GM19043 (cell line): ENCODE data around the gene MS4A6E.
"Not testable (repeated sequence)": the region's sequence is repeated elsewhere in the genome, so short reads cannot be mapped to it uniquely, and the experiment has no call there.

Experiments used
- ATAC-seq: cut with Tn5 transposase; IDR thresholded peaks from one replicate; pipeline ENCODE4 v1.9.1; 2021; ENCODE audit warnings: low read depth; ENCODE audit not compliant: unreplicated experiment

The MS4A6E gene

DNA sequence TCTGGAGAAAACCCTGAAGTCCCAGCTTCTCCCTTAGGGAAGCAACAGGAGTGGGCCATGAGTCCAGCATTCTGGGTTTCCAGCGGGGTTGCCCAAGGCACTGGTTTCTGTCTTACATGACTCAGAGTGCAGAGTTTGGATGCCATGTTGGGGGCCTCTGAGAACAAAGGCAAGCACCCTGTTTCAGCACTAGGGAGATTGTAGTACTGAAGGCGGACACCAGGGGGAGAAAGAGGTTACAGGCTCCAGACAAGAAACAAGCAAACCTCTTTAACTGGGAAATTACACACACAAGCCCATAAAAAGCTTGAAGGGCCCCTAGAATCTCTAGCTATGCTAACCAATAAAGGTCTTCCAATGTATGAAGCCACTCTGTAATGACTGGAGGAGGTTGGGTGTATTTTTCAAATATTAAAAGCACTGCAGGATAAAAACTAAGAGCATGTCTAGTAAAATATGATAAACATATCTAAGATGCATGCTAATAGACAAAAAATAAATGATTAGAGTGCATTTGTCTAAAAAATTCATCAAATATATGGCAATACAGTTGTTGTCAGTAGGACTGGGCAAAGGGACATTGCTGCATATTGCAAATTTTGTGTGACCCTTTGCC is 7.1 kb downstream of the MS4A6E start:
- ATAC-seq, result peak; percentile 64

- ATAC-seq, result no peak
Observed at GRCh38 chr11:60336767-60337391, 9.8 kb downstream of the MS4A6E start.

GRCh38 chr11:60338053-60338452 is 11.0 kb downstream of the MS4A6E start:
- no peak for ATAC-seq

DNA sequence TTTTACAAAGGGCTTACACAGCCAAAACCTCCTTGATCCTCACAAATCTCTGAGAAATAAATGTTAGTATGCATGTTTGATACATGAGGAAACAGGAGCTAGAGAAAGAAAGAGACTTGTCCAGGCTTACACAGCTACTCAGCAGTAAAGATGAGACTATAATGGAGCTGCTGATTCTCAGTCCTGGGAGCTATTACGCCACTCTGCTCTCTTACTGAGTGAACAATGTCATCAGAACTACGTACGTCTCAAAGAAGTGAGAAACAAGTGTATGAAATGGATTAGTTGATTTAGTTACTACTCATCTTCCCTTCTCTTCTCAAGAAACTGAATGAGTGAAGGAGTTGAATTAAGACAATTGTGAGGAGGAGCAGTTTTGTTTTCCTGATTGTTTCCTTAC is 12.3 kb downstream of the MS4A6E start:
- no peak for ATAC-seq

DNA sequence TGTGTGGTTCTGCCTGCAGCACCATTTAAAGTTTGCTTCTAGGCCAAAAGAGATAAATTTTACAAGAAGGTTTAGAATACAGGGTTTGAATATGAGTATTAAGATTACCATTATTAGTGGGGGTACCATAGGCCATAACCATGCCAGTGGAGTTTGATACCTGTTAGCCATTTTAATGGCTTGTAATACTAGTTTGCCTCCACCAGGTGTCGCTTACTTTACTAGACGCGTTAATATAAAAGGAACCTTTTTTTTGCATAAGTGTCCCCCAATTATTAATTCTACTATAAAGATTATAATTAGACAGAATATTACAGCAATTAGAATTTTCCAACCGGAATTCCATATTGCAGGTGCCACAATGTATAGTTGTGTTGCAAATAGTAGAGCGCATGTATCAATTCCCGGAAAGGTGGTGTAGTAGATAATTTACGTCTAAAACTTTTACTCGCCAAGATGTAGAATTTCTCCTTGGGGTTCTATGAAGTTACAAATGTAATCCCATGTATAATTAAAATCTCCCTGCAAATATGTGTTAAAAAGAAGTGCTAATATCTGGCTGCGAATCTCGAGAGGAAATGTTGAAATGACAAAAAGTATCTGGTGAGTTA is 16.1 kb downstream of the MS4A6E start:
- no peak for ATAC-seq

DNA sequence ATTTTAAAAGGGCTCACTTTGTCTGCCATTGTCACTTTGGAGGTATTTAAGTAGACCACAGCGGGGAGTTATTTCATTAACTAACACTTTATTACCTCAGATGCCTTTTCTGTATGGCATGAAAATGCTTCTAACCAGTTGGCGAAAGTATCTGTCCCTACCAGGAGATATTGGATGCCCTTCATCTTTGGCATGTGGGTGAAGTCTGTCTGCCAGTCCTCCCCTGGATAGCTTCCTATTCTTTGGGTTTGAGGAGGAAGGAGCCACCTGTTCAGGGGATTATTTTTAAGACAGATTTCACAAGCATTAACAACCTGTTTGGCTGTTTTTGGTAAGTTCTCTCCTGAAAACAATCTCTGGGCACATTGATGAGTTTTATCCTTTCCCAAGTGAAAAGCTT is 17.1 kb downstream of the MS4A6E start:
- no peak for ATAC-seq

DNA sequence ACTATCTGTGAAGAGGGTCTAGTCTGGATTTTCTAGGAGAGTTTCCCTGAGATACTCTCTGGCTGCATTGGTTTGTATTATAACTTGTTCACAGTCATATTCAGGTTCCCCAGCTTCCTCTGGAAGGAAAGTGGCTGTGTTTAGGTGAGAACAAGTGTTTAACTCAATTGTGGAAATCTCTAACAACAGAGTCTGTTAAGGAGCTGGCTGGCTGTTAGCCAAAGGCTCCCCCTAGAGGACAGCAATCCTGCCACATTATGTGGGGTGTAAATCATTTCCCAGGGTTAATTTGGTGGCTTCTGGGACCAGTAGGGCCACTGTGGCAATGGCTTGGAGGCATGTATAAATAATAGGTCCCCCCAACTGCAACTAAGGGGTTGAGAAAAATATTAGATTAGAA is 18.4 kb downstream of the MS4A6E start:
- no peak for ATAC-seq

GRCh38 chr11:60347084-60347797 is 20.2 kb downstream of the MS4A6E start:
- ATAC-seq, result peak; percentile 76

DNA sequence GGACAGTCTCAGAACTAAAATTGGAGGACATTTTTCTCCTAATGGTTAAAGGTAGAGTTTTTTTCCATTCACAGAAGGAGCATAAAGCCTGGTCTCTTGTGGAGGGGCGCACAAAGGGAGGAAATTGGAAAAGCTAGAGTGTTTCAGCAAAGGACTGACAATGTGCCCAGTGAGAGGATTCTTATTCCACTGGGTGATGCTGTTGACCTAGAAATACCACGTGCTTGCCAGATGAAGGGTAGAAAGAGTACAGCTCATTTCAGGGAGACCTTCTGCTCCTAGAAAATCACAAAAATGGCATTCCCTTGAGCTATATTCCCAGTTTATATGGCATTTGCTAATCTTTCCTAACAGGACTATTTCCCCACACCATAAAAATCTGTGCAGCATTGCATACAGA is 21.1 kb downstream of the MS4A6E start:
- ATAC-seq, result no peak

- ATAC-seq, result no peak
Observed at GRCh38 chr11:60349990-60350389, 22.9 kb downstream of the MS4A6E start.

GRCh38 chr11:60357771-60358170 is 30.7 kb downstream of the MS4A6E start:
- ATAC-seq, result no peak

DNA sequence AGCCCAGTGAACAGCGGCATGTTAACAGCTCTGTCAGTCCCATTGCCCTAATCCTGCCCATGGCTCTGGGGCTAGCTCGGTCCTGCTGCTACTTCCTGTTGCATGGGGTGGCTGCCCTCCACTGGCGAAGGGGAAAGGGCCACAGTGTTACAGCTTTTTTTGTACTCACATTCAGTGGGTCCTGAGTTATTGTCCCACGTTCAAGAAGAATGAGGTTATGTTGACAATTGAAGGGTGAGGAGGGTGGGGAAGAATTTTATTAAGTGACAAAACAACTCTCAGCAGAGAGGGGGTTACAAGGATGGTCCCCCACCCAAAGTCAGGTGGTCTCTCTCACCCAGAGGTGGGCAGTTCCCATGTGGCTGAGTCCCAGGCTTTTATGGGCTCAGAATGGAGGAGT is 33.6 kb downstream of the MS4A6E start:
- no peak for ATAC-seq

DNA sequence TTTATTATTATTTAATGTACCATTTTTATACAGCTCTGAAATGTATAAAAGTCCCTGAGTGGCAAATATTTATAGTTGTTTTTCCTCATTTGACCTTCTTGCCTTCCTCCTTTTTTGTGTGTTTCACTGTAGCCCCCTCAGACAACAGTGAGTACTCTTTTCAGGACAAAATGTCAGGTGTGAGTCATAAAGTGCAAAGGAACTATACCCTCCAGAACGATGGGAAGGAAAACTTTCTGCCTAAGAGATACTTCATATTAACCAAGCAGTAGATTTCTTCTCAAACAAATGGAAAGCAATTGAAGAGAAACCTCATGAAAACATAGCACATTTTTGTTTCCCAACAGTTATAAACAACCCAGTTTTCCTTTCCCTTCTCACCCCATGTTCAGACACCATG is 35.2 kb downstream of the MS4A6E start:
- ATAC-seq, result no peak

DNA sequence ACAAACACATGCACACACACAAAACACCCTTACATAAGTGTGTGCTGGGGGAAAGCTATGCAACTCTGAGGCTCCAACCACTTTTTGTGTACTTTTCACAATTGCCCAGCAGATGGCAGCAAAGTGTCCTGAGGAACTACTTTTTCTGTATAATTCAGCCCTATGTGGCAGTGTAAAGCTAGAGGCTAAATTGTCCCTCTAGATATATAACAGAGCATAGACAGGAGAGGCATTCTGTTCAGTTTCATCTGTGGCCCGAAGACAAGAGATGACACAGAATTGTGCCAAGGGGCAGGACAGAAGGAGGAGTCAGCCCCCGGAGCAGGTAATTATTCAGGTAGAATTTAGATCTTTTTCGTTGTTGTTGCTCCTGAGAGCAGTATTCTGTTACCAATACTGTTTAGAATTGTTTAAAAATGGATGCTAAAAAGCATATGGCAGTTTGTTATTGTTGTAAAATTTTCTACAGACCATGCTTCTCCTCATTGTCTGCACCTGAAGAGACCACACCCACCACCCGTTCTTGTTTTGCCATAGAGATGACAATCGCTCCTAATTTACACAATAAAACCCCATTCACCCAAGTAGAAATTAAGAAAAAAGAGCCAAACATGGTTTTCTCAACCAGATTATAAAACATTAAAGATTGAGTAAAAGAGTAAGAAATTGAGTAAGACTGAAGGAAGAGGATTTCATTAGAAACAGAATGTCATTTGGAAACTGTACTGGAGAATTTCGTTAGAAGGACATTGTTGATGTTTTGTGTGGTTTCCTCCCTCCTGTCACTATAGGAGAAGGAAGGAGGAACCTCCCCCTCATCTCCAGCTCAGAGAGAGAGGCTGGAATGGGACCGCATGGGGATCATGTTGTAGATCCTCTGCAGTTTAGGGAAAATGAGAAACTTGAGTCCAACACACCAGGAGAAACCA is 36.8 kb downstream of the MS4A6E start:
- peak; percentile 64 for ATAC-seq

DNA sequence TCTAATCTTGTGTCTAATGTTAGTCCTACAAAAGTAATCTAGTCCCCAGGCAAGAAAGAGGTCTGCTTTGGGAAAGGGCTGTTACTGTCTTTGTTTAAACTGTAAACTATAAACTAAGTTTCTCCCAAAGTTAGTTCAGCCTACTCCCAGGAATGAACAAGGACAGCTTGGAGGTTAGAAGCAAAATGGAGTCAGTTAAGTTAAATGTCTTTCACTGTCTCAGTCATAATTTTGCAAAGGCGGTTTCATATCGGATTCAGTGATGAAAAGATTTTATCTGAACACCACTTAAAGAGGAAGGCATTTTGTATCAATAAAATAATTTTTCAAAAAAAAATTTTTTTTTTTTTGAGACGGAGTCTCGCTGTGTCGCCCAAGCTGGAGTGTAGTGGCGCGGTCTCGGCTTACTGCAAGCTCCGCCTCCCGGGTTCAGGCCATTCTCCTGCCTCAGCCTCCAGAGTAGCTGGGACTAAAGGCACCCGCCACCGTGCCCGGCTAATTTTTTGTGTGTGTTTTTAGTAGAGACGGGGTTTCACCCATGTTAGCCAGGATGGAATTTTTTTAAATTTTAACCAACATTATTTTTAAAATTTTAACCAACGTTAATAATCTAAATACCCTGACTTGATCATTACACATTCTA is 39.3 kb downstream of the MS4A6E start:
- ATAC-seq, result not testable (repeated sequence)

DNA sequence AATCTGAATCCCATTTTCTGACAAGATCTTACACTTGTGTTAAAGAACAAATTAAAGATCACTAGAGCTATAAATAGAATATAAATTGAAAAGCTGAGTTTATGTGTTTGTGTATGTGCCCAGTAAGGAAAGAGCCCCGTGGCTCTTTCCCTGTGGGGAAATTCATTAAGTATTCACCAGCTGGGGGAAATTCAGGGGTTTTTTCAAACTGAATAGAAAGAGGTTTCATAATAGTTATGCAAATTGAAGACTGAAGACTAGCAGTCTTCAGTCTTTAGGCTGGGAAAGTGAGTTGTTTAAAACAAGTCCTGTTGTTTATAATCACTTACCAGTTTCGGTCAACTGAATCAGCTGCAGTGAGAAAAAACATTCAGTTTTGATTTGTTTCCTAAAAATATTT is 40.0 kb downstream of the MS4A6E start:
- ATAC-seq, result peak; percentile 73

GRCh38 chr11:60367896-60368295 is 40.8 kb downstream of the MS4A6E start:
- no peak for ATAC-seq

DNA sequence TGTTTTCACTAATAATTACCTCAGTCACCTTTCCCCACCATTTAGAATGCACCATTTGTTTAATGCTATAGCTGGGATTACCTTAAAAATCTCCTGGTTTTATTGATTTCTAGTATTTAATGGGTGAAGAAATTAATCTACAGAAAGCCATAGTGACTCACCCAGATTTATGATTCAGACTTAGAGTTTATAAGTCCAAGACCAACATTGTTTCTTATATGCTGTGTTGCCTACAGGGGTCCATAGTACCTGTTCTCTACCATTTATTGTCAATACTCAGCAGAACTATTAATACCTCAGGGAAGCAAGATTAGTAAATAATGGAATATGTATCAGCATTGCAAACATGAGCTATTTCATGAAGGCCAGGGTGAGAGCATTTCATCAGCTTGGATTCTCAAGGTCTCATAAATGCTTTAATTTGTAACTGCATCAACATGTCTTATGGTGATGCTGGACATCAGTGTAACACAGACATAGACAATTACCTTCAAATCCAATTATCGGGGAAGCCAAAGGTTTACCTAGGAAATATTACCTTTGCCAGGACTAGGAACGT is 43.3 kb downstream of the MS4A6E start:
- ATAC-seq, result no peak

GRCh38 chr11:60370811-60371298 is 43.8 kb downstream of the MS4A6E start:
- ATAC-seq, result no peak

DNA sequence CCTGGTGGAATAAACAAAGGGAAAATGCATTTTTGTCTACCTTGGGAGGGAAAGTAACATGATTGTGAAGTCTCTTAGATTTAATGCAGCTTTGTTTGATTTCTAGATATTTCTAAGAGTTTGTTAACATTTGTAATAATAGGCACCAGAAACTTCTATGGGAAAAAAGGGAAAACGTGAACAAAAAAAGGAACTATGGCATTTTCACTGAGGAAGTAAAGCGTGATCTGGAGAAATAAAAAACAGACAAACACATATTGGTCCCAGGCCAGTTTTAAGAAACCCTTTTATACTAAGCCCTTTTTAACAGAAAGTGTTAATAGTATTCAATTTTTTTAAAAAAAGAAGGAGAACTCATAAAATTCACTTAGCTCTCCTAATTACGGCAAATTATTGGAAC is 44.3 kb downstream of the MS4A6E start:
- ATAC-seq, result no peak
